ENCODE measurements around the gene ATP11C. TPM values are rescaled to one million over a fixed set of nuclear protein-coding genes. Genes with fewer than 3 reads are reported as not detected.

Gene ATP11C
- polyA plus RNA-seq, 2 of the 4 experiments (the other 2 are of a cell fraction) = 16.4 to 34.3 TPM

- POLR2A ChIA-PET = no interaction called here
- H3K4me2 ChIP-seq = no peak overlapping the region
- no peak overlapping the region for H3K4me3 ChIP-seq
- no peak for TF ChIP-seq NPAS2 (CRISPR knock-in tag; IDR thresholded peaks at IDR 0.05; ENCODE audit: borderline replicate concordance)
- no peak for TF ChIP-seq CBX2 (IDR thresholded peaks at IDR 0.05; ENCODE audit: borderline replicate concordance, low read depth)
- TF ChIP-seq EHMT2 (IDR thresholded peaks at IDR 0.05; ENCODE audit: low read depth) = no peak
- TF ChIP-seq ZNF302 (CRISPR knock-in tag; IDR thresholded peaks at IDR 0.05) = no peak
- TF ChIP-seq MAFK (IDR thresholded peaks at IDR 0.05; ENCODE audit: partially characterized antibody) = no peak
- no peak for TF ChIP-seq POLR2A (IDR thresholded peaks at IDR 0.05; ENCODE audit: low read length)
- TF ChIP-seq FOSL2 (IDR thresholded peaks at IDR 0.05) = no peak
- no peak for TF ChIP-seq FOSL2 (CRISPR knock-in tag; IDR thresholded peaks at IDR 0.05)
- TF ChIP-seq SREBF2 (IDR thresholded peaks at IDR 0.05) = no peak
- TF ChIP-seq REST (IDR thresholded peaks at IDR 0.05) = no peak
- no peak for TF ChIP-seq JUN (IDR thresholded peaks at IDR 0.05)
- no peak for TF ChIP-seq ZC3H11A (IDR thresholded peaks at IDR 0.05)
- TF ChIP-seq HES2 (IDR thresholded peaks at IDR 0.05) = no peak
- no peaks in the 10 kb centered on the region for H3K9me3 ChIP-seq
- CTCF ChIA-PET = no interaction called here
- FAIRE-seq (no peak), DNase-seq (ENCODE audit: low read depth in 1 of 2, low spot score in 1 of 2) (no peak), ATAC-seq (no peak)
- H3K27ac ChIP-seq = no peak overlapping the region
- H3K4me1 ChIP-seq = no peaks in the 10 kb centered on the region
- 92% methylated on average over 1 of the region's 1 CpG for WGBS (ENCODE audit: missing lambda C conversion rate)
Observed at GRCh38 chrX:139795196-139795595, 137.7 kb downstream of the ATP11C start.

- no peak overlapping the region for H3K4me3 ChIP-seq
- POLR2A ChIA-PET = no interaction called here
- no peak overlapping the region for H3K27ac ChIP-seq
- TF ChIP-seq E2F6 (IDR thresholded peaks at IDR 0.05; ENCODE audit: borderline replicate concordance, low read depth) (no peak), NFE2L2 (conservative IDR thresholded peaks at IDR 0.05; ENCODE audit: low read length) (no peak), CTCF (IDR thresholded peaks at IDR 0.05) (no peak), JUNB (IDR thresholded peaks at IDR 0.05) (no peak), ATOH8 (CRISPR knock-in tag; IDR thresholded peaks at IDR 0.05; ENCODE audit: low read depth) (no peak), ZNF302 (CRISPR knock-in tag; IDR thresholded peaks at IDR 0.05) (no peak), TP53 (CRISPR knock-in tag; IDR thresholded peaks at IDR 0.05) (no peak), KDM5A (IDR thresholded peaks at IDR 0.05) (no peak), RNF2 (IDR thresholded peaks at IDR 0.05; ENCODE audit: borderline replicate concordance, low read depth) (no peak), RARB (CRISPR knock-in tag; IDR thresholded peaks at IDR 0.05) (no peak), CBX2 (IDR thresholded peaks at IDR 0.05; ENCODE audit: borderline replicate concordance, low read depth) (no peak), REST (IDR thresholded peaks at IDR 0.05) (no peak)
- H3K9me3 ChIP-seq = no peaks in the 10 kb centered on the region
- WGBS (ENCODE audit: missing lambda C conversion rate) = 95% methylated on average over 2 of the region's 2 CpGs
- H3K4me2 ChIP-seq = no peak overlapping the region
- H3K4me1 ChIP-seq = no peaks in the 10 kb centered on the region
- CTCF ChIA-PET = no interaction called here
- ATAC-seq (no peak), FAIRE-seq (no peak), DNase-seq (ENCODE audit: low read depth in 1 of 2, low spot score in 1 of 2) (no peak)
Observed at GRCh38 chrX:139787601-139788000, 145.3 kb downstream of the ATP11C start.
